ENCODE results near the gene CACNA1I.
"Not testable (repeated sequence)": the region's sequence is repeated elsewhere in the genome, so short reads cannot be mapped to it uniquely, and the experiment has no call there.

The CACNA1I gene

DNA sequence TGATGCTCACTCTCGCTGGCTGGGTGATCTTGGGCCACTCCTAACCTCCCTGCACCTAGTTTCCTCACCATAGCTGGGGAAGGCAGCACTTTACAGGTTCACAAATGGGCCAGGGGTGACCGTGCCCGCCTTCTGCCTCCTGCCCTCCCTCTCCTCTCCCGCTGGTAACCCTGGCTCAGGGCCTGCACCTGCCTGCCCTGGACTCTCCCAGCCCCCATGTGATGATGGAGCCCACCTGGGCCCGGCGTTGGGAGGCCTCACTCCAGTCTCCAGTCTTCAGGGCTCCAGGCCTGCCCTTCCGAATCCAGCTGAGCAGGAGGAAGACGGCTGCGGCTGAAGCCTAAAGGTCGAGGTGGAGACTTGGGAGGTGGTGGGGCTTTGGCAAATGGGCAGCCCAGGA, 152.9 kb downstream of the CACNA1I start:
- H3K9me3 Mint-ChIP-seq = no peaks in the 10 kb centered on the region
- no peak overlapping the region for H3K4me3 Mint-ChIP-seq
- ATAC-seq (replicated peaks) = no peak
- H3K36me3 Mint-ChIP-seq (ENCODE audit: insufficient read depth) = peaks cover 4% of the 10 kb centered on the region
- H3K27ac Mint-ChIP-seq = no peak overlapping the region
- DNase-seq = no peak
- peaks cover 4 to 7% of the 10 kb centered on the region in 2 donors for H3K4me1 Mint-ChIP-seq (ENCODE audit: low read depth in 2 of 2)
- H3K27me3 Mint-ChIP-seq = peaks cover 0 to 31% of the 10 kb centered on the region in 2 donors

DNA sequence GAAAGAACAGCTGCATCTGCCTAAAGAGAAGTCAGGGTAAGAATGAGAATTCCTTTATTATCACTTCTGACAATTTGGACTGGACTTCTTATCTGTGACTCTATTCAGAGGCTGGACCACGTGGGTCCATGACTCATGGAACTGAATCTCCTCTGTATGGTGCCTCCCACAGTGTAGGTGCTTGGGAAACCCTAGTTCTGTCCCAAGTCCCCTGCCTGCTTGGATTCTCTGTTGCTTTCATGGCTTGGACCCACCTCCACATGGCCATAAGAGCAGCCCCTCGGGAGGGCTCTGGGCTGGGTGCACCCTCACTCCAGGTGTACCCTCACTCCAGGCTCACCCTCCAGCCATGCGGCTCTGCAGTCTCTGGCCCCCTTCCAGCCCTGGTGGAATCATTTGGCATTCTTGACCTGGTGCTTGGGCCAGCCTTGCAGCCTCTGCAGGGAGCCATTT, 153.4 kb downstream of the CACNA1I start:
- Mint-ChIP-seq H3K27ac (no peak overlapping the region), H3K27me3 (peaks cover 0 to 31% of the 10 kb centered on the region in 2 donors), H3K9me3 (no peaks in the 10 kb centered on the region), H3K4me3 (no peak overlapping the region), H3K4me1 (ENCODE audit: low read depth in 2 of 2) (peaks cover 4 to 7% of the 10 kb centered on the region in 2 donors), H3K36me3 (ENCODE audit: insufficient read depth) (peaks cover 4% of the 10 kb centered on the region)
- DNase-seq (no peak), ATAC-seq (replicated peaks) (no peak)

DNA sequence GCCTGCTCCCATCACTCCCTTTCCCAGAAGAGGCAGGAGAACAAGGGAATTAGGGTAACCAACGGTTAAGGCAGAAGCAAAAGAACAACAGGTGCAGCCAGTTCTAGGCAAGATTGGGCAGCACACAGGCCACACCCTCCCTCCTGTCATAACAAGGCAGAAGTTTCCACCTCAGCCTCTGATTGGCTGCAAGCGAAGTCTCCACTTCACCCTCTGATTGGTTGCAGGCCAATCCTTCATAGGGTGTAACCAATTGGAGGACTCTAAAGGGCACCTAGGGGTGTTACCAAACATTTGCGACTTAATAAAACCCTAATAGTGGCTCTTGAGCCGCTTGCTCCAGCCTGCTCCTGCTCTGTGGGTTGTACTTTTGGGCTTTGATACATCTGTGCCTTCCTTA, 153.8 kb downstream of the CACNA1I start:
- Mint-ChIP-seq H3K27me3 (peaks cover 0 to 31% of the 10 kb centered on the region in 2 donors), H3K9me3 (no peaks in the 10 kb centered on the region), H3K36me3 (ENCODE audit: insufficient read depth) (peaks cover 4% of the 10 kb centered on the region), H3K4me1 (ENCODE audit: low read depth in 2 of 2) (peaks cover under 1 to 2% of the 10 kb centered on the region in 2 donors), H3K27ac (no peak overlapping the region), H3K4me3 (no peak overlapping the region)
- ATAC-seq (replicated peaks) = no peak
- DNase-seq = no peak

DNA sequence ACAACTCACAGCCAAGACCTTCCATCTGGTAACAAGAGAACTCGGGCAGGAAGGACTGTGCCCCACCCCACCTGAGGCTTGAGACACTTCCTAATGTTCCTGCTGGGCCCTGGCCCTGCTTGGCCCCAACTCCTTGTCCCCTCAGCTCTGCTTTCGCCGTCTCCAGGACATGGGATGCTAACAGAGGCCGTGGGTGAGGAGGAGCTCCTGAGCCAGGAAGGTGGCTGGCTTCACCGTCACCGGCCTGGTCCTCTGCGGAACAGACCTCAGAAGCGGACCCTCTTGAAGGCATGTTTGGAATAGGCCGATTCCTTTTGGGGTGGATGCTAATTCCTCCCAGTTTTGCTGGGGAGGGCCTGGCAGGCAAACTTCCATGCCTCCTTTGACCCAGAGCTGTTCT, 154.3 kb downstream of the CACNA1I start:
- DNase-seq (no peak), ATAC-seq (replicated peaks) (no peak)
- no peak overlapping the region for H3K27ac Mint-ChIP-seq
- H3K36me3 Mint-ChIP-seq (ENCODE audit: insufficient read depth) = peaks cover 4% of the 10 kb centered on the region
- H3K4me3 Mint-ChIP-seq = no peak overlapping the region
- H3K27me3 Mint-ChIP-seq = peaks cover 0 to 31% of the 10 kb centered on the region in 2 donors
- H3K9me3 Mint-ChIP-seq = no peaks in the 10 kb centered on the region
- H3K4me1 Mint-ChIP-seq (ENCODE audit: low read depth in 2 of 2) = no peaks in the 10 kb centered on the region

DNA sequence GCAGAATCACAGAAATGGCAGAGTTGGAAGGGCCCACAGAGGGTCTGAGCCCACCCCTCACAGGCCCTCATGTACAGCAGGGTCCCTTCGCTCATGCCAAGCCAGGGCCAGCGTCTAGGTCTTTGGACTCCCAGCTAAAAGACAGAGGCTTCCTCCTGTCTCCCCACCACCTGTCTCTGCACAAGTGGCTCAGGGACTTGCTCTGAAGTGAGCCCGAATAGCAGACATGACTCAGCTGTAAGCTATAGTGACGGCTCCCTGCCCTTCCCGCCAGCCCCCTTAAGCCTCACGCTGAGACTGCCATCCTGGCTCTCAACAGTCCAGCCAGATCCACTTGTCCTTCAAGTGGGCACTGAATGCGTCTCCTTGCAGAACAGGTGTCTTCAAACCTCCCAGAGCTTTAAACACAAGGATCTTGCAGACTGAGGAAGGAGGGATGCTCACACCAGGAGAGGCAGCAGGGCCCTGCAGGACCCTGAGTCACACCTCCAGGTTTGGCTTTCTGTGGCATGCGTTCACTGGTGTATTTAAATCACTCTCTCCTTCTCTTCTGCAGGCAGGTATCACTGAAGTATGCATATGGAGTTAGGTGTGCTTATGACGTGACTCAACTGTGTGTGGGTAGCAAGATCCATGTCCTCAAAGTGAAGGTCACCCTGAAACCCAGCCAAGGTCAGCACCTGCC, 154.9 kb downstream of the CACNA1I start:
- peaks cover 4% of the 10 kb centered on the region for H3K36me3 Mint-ChIP-seq (ENCODE audit: insufficient read depth)
- no peak overlapping the region for H3K27ac Mint-ChIP-seq
- H3K4me1 Mint-ChIP-seq (ENCODE audit: low read depth in 2 of 2) = no peaks in the 10 kb centered on the region
- no peaks in the 10 kb centered on the region for H3K9me3 Mint-ChIP-seq
- ATAC-seq (replicated peaks) = no peak
- peaks cover 0 to 31% of the 10 kb centered on the region in 2 donors for H3K27me3 Mint-ChIP-seq
- no peak overlapping the region for H3K4me3 Mint-ChIP-seq
- no peak for DNase-seq

DNA sequence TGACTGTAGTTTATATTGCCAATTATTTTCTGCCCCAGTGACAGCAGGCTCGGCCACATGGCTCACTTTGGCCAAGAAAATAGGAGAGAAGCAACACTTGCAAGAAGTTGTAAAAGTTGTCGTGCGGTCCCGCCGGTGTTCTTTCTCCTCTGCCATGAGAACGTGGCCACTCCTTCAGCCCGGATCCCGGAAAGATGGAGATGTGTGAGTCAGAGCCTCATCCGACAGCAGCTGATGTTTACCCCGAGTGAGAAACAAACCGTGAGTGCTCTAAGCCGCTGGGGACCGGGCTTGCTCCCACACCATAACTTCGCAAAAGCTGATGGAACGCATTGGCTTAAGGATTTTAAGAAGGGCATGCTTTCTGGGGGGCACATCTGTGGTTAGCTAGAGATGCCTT, 157.0 kb downstream of the CACNA1I start:
- no peaks in the 10 kb centered on the region for H3K9me3 Mint-ChIP-seq
- H3K27me3 Mint-ChIP-seq = peaks cover 0 to 43% of the 10 kb centered on the region in 2 donors
- DNase-seq (no peak), ATAC-seq (replicated peaks) (no peak)
- no peaks in the 10 kb centered on the region for H3K4me1 Mint-ChIP-seq (ENCODE audit: low read depth in 2 of 2)
- H3K4me3 Mint-ChIP-seq = no peak overlapping the region
- H3K27ac Mint-ChIP-seq = no peak overlapping the region
- peaks cover 4% of the 10 kb centered on the region for H3K36me3 Mint-ChIP-seq (ENCODE audit: insufficient read depth)

DNA sequence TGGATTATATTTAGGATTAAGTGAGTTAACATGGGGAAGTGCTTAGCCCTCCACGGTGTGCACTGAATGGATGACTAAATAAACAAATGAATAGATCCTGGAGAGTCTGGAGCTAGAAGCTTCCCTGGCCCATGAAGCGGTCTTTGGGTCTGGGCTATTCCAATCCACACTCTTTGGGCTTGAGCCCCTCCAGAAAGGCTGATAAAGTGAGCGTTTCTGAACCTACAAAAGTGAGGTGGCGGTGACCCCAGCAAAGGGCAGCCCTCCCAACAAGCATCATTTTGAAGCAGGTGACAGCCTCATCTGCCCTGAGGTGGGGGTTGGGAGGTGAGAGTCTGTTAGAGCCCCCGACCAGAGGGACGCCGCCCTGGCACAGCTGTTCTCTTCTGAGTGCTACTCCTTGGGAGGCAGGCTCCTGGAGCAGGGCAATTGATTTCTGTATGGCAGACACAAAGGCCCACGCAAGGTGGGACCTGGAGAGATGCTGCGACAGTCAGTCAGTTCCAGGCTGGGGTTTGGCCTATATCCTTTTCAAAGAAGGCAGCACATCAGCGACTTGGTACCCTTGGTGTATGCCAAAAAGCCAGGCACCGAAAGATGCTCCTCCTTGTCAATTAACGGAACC, 157.8 kb downstream of the CACNA1I start:
- peaks cover 4% of the 10 kb centered on the region for H3K36me3 Mint-ChIP-seq (ENCODE audit: insufficient read depth)
- no peaks in the 10 kb centered on the region for H3K9me3 Mint-ChIP-seq
- DNase-seq (no peak), ATAC-seq (replicated peaks) (no peak)
- no peak overlapping the region for H3K27ac Mint-ChIP-seq
- peaks cover 0 to 45% of the 10 kb centered on the region in 2 donors for H3K27me3 Mint-ChIP-seq
- no peak overlapping the region for H3K4me3 Mint-ChIP-seq
- no peaks in the 10 kb centered on the region for H3K4me1 Mint-ChIP-seq (ENCODE audit: low read depth in 2 of 2)

DNA sequence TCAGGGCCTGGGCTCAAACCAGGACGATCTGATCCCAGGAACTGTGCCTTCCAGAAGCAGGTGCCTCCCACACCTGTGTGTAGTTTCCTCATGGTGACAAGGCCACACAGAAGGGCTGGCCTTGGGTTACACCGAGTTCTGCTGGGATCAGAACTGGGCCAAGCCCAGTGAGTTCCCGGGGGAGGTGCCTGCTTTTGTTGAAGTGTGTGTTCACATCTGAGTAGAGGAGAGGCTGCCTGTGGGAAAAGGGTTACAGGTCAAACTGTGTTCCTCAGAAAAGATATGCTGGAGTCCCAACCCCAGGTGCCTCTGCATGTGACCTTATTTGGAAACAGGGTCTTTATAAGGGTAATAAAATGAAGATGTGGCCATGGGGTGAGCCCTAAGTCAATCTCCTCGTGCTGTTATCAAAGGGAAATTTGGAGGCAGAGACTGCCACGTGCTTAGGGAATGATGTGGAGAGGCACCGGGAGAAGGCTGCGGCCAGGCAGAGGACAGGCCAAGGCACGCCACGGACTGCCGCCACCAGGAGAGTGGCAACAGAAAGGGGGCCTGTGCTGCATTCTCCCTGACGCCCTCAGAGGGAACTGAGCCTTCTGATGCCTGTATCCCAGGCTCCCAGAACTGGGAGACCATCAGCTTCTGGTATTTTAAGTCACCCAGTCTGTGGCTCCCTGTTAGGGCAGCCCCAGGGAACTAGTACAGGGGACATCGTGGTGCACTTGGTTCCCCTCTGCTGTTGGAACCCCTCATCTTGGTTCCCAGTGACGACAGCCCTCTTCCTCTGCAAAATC, 158.8 kb downstream of the CACNA1I start:
- H3K4me3 Mint-ChIP-seq = no peak overlapping the region
- no peaks in the 10 kb centered on the region for H3K4me1 Mint-ChIP-seq (ENCODE audit: low read depth in 2 of 2)
- H3K9me3 Mint-ChIP-seq = no peaks in the 10 kb centered on the region
- ATAC-seq (replicated peaks) (no peak), DNase-seq (no peak)
- H3K36me3 Mint-ChIP-seq (ENCODE audit: insufficient read depth) = peaks cover 4% of the 10 kb centered on the region
- peaks cover 0 to 48% of the 10 kb centered on the region in 2 donors for H3K27me3 Mint-ChIP-seq
- peak overlapping the region in 1 of 2 donors; percentile 49 for H3K27ac Mint-ChIP-seq

DNA sequence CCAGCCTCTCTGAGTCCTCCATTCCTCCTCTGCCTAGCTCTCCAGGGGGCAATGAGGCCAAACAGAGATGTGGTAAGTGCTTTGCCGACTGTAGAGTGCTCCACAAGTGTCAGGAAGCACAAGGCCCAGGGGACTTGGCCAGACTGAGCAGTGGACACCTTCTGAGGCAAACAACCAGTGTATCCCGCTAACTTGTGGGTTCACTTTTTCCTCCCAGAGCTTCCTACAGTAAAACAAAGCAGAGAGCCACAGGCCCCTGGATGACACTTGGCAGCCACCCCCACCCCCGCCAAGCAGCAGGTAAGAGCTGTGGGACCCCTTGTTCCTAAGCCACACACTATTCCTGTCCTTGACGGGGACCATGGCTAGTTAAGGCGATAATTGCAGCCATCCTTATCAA, 160.9 kb downstream of the CACNA1I start:
- no peak overlapping the region for H3K4me3 Mint-ChIP-seq
- H3K27me3 Mint-ChIP-seq = peaks cover 15 to 56% of the 10 kb centered on the region in 2 donors
- ATAC-seq (replicated peaks) = no peak
- no peak overlapping the region for H3K27ac Mint-ChIP-seq
- no peak for DNase-seq
- peaks cover 4% of the 10 kb centered on the region for H3K36me3 Mint-ChIP-seq (ENCODE audit: insufficient read depth)
- H3K9me3 Mint-ChIP-seq = no peaks in the 10 kb centered on the region
- H3K4me1 Mint-ChIP-seq (ENCODE audit: low read depth in 2 of 2) = no peaks in the 10 kb centered on the region

DNA sequence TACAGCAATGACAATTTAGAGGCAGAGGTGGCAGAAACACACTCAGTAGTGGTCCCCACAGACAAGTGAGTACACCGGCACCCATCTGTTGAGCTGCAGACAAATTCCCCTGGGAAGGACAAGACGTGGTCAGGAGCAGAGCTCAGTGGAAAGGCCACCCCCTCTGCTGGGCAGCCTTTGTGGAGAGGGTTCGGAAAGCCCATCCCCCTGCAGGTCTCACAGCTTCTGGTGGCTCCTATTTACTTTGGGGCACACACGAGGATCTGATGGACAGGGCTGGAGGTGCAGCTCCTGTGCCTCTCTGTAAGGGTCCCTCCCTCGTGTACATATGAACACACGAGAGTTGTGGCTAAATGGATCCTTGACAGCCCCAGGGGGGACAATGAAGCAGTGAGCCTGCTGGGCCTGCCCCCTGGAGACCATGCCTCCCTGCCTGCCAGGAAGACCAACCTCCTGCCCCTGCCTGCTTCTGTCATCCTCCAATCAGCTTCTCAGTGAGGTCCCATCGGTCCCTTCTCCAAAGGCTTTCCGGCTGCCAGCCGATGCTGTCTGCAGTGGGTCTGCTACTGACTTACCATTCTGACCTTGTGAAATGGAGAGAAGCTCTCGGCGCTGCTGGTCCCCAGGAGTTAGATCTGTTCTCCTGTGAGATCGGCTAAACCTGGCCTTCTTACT, 161.5 kb downstream of the CACNA1I start:
- no peak for DNase-seq
- Mint-ChIP-seq H3K27ac (no peak overlapping the region), H3K9me3 (no peaks in the 10 kb centered on the region), H3K4me3 (no peak overlapping the region), H3K36me3 (ENCODE audit: insufficient read depth) (no peaks in the 10 kb centered on the region), H3K4me1 (ENCODE audit: low read depth in 2 of 2) (no peaks in the 10 kb centered on the region), H3K27me3 (peaks cover 15 to 54% of the 10 kb centered on the region in 2 donors)
- no peak for ATAC-seq (replicated peaks)

DNA sequence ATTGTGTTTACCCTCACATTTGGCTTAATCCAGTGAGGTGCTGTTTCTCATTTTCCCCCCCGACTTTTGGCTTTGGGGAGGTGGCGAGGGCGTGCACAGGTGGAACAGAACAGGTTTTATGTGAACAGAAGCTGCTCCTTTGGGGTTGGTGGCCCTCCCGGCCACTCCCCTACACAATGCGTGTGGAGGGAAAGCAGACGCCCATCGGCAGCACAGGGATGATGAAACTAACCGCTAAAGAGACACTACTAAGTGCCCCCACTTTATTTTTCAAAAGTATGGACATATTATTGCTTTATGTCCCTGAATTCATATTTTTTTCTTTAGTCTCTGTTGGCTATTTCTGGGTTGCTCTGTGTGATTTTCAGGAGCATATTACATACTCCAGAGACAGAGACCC, 162.1 kb downstream of the CACNA1I start:
- no peak for DNase-seq
- no peak overlapping the region for H3K4me3 Mint-ChIP-seq
- ATAC-seq (replicated peaks) = no peak
- H3K27ac Mint-ChIP-seq = no peak overlapping the region
- H3K36me3 Mint-ChIP-seq (ENCODE audit: insufficient read depth) = no peaks in the 10 kb centered on the region
- H3K27me3 Mint-ChIP-seq = peaks cover 15 to 56% of the 10 kb centered on the region in 2 donors
- H3K9me3 Mint-ChIP-seq = no peaks in the 10 kb centered on the region
- H3K4me1 Mint-ChIP-seq (ENCODE audit: low read depth in 2 of 2) = no peaks in the 10 kb centered on the region

DNA sequence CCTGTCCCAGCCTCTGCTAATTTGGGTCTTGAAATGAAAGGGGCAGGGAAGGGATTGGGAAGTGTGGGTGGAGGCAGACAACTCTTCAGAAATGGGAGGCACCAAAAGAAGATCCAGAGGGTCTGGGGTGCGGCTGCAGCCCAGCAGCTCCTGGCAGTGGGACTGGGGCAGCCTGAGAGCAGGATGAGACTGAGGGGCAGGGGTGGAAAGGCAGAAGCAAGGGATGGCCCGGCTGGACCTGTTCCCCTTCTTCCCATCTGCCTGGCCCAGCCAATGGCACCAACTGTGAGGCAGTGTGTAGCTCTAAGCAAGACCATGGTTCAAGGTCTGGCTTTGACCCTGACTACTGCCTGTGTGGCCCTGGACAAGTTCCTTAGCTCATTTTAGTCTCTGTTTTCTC, 162.6 kb downstream of the CACNA1I start:
- Mint-ChIP-seq H3K9me3 (no peaks in the 10 kb centered on the region), H3K36me3 (ENCODE audit: insufficient read depth) (no peaks in the 10 kb centered on the region), H3K4me1 (ENCODE audit: low read depth in 2 of 2) (no peaks in the 10 kb centered on the region), H3K4me3 (no peak overlapping the region), H3K27me3 (peaks cover 19 to 62% of the 10 kb centered on the region in 2 donors), H3K27ac (no peak overlapping the region)
- DNase-seq (no peak), ATAC-seq (replicated peaks) (no peak)

DNA sequence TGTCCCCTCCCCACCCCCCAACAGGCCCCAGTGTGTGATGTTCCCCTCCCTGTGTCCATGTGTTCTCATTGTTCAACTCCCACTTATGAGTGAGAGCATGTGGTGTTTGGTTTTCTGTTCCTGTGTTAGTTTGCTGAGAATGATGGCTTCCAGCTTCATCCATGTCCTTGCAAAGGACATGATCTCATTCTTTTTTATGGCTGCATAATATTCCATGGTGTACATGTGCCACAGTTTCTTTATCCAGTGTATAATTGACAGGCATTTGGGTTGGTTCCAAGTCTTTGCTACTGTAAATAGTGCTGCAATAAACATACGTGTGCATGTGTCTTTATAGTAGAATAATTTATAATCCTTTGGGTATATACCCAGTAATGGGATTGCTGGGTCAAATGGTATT, 163.5 kb downstream of the CACNA1I start:
- not testable (repeated sequence) for H3K36me3 Mint-ChIP-seq (ENCODE audit: insufficient read depth); H3K4me3 Mint-ChIP-seq; ATAC-seq (replicated peaks); H3K4me1 Mint-ChIP-seq (ENCODE audit: low read depth in 2 of 2); H3K9me3 Mint-ChIP-seq; H3K27ac Mint-ChIP-seq; DNase-seq
- peaks cover 19 to 64% of the 10 kb centered on the region in 2 donors for H3K27me3 Mint-ChIP-seq
